Stimulated activated naive CD8-positive, alpha-beta T cell treated with anti-CD3 and anti-CD28 coated beads, Interleukin-15, Interleukin-2, amounts not matched to agents 100 ng/mL and 50 ng/mL, for 24 hours (primary cell): ENCODE measurements around the gene AQP10.
"Not testable (repeated sequence)": the region's sequence is repeated elsewhere in the genome, so short reads cannot be mapped to it uniquely, and the experiment has no call there.

ENCODE experiments used
- H3K27ac Mint-ChIP-seq: one replicate; pipeline ENCODE4 v1.8.0; 2021; ENCODE audit warnings: mild to moderate bottlenecking, mixed read lengths
- H3K27me3 Mint-ChIP-seq: one replicate; pipeline ENCODE4 v1.8.0; 2021; ENCODE audit warnings: mixed read lengths
- H3K36me3 Mint-ChIP-seq: one replicate; pipeline ENCODE4 v1.8.0; 2021; ENCODE audit warnings: low read depth, mixed read lengths
- H3K4me1 Mint-ChIP-seq: one replicate; pipeline ENCODE4 v1.8.0; 2021; ENCODE audit warnings: low read depth, mixed read lengths
- H3K4me3 Mint-ChIP-seq: one replicate; pipeline ENCODE4 v1.8.0; 2021; ENCODE audit warnings: mild to moderate bottlenecking, mixed read lengths
- H3K9me3 Mint-ChIP-seq: one replicate; pipeline ENCODE4 v1.8.0; 2021; ENCODE audit warnings: mixed read lengths

Gene AQP10

DNA sequence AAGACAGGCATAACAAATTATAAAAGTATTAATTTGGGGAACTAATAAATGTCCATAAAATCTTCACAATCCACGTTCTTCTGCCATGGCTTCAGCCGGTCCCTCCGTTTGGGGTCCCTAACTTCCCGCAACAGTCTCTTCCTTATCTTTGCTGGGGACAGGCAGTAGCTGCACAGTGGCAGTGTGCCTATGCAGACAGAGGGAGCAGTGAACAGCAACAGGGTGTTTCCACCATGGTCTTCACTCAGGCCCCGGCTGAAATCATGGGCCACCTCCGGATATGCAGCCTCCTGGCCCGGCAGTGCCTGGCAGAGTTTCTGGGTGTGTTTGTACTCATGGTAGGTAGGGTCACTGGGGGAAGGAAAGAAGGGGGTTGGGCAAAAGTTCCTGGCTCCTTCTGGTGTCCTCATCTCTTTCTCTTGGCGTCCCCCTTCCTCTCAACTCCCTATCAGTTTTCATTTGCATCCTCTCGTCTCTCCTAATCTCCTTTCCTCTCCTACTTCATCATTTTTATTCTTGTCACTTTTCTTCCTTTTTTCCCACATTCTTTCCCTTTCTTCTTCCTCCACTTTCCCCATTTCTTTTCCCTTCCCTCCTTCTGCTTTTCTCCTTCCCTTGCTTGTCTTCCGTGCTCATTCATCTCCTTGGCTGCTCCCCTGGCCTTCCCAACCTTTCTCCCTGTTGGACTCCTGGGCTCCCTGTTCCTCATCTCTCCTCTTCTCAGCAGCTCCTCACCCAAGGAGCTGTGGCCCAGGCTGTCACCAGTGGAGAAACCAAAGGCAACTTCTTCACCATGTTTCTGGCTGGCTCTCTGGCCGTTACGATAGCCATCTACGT lies 8.4 kb upstream of the AQP10 start:
- not testable (repeated sequence) for H3K27ac Mint-ChIP-seq, H3K9me3 Mint-ChIP-seq, H3K36me3 Mint-ChIP-seq, H3K4me3 Mint-ChIP-seq, H3K27me3 Mint-ChIP-seq
- peaks cover 11% of the 10 kb centered on the region for H3K4me1 Mint-ChIP-seq

DNA sequence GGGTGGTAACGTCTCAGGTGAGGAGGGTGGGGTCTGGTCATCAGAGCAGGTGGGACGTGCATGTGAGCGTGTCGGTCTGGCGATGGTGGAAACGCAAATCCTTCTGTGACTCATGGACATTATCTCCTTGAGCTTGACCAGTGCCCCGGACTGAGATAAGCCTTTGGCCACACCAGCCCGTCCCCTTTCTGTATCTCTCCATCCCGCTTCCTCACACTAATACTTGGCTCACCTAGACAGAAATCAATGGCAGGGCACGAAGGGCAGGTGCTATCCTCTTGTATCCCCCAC lies 7.9 kb upstream of the AQP10 start:
- peaks cover 10% of the 10 kb centered on the region for H3K9me3 Mint-ChIP-seq
- no peaks in the 10 kb centered on the region for H3K36me3 Mint-ChIP-seq
- peaks cover 7% of the 10 kb centered on the region for H3K27me3 Mint-ChIP-seq
- H3K4me3 Mint-ChIP-seq: no peak overlapping the region
- H3K4me1 Mint-ChIP-seq: peaks cover 5% of the 10 kb centered on the region
- no peak overlapping the region for H3K27ac Mint-ChIP-seq

- not testable (repeated sequence) for H3K27ac Mint-ChIP-seq, H3K27me3 Mint-ChIP-seq, H3K4me3 Mint-ChIP-seq, H3K4me1 Mint-ChIP-seq, H3K36me3 Mint-ChIP-seq
- H3K9me3 Mint-ChIP-seq: peaks cover 13% of the 10 kb centered on the region
These were observed 6.7 kb upstream of the AQP10 start for GRCh38 chr1:154314226-154314625.

GRCh38 chr1:154316704-154317103 lies 4.2 kb upstream of the AQP10 start:
- Mint-ChIP-seq H3K27ac (no peak overlapping the region), H3K36me3 (no peaks in the 10 kb centered on the region), H3K9me3 (peaks cover 13% of the 10 kb centered on the region), H3K4me1 (no peaks in the 10 kb centered on the region), H3K27me3 (peaks cover 9% of the 10 kb centered on the region), H3K4me3 (no peak overlapping the region)

GRCh38 chr1:154318386-154318785 lies 2.5 kb upstream of the AQP10 start:
- H3K4me1 Mint-ChIP-seq: no peaks in the 10 kb centered on the region
- no peak overlapping the region for H3K27ac Mint-ChIP-seq
- peaks cover 9% of the 10 kb centered on the region for H3K27me3 Mint-ChIP-seq
- no peaks in the 10 kb centered on the region for H3K36me3 Mint-ChIP-seq
- H3K9me3 Mint-ChIP-seq: peaks cover 13% of the 10 kb centered on the region
- no peak overlapping the region for H3K4me3 Mint-ChIP-seq

DNA sequence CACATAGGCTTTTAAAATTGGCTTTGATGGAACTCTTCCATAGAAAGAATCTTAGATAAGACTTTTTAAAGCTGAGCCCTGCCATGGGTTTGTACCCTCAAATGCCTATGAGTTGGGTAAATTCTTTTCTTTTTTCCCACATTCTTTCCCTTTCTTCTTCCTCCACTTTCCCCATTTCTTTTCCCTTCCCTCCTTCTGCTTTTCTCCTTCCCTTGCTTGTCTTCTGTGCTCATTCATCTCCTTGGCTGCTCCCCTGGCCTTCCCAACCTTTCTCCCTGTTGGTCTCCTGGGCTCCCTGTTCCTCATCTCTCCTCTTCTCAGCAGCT lies 679 bp downstream of the AQP10 start:
- H3K27me3 Mint-ChIP-seq, H3K27ac Mint-ChIP-seq, H3K4me3 Mint-ChIP-seq, H3K36me3 Mint-ChIP-seq: not testable (repeated sequence)
- H3K4me1 Mint-ChIP-seq: peaks cover 15% of the 10 kb centered on the region
- H3K9me3 Mint-ChIP-seq: peaks cover 10% of the 10 kb centered on the region

- Mint-ChIP-seq H3K27me3 (peaks cover 3% of the 10 kb centered on the region), H3K4me1 (peaks cover 33% of the 10 kb centered on the region), H3K9me3 (no peaks in the 10 kb centered on the region), H3K4me3 (no peak overlapping the region), H3K27ac (no peak overlapping the region), H3K36me3 (no peaks in the 10 kb centered on the region)
These were observed 2.6 kb downstream of the AQP10 start for GRCh38 chr1:154323493-154323892.

DNA sequence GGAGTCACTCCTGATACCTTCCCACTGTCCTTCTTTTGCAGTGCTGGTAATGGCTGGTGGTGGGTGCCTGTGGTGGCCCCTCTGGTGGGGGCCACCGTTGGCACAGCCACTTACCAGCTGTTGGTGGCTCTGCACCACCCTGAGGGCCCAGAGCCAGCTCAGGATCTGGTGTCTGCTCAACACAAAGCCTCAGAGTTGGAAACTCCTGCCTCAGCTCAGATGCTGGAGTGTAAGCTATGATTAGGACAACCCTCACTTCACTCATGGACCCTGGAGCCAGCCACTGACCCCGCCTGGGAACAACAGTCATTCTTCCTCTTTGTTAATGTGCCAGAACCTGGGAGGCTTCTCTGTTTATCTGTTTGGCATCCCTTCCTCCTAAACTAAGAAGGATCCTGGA lies 3.3 kb downstream of the AQP10 start:
- peak overlapping the region; percentile 90 for H3K4me3 Mint-ChIP-seq
- no peaks in the 10 kb centered on the region for H3K36me3 Mint-ChIP-seq
- peak overlapping the region; percentile 90 for H3K27ac Mint-ChIP-seq
- no peaks in the 10 kb centered on the region for H3K9me3 Mint-ChIP-seq
- H3K4me1 Mint-ChIP-seq: peaks cover 38% of the 10 kb centered on the region
- peaks cover 3% of the 10 kb centered on the region for H3K27me3 Mint-ChIP-seq

DNA sequence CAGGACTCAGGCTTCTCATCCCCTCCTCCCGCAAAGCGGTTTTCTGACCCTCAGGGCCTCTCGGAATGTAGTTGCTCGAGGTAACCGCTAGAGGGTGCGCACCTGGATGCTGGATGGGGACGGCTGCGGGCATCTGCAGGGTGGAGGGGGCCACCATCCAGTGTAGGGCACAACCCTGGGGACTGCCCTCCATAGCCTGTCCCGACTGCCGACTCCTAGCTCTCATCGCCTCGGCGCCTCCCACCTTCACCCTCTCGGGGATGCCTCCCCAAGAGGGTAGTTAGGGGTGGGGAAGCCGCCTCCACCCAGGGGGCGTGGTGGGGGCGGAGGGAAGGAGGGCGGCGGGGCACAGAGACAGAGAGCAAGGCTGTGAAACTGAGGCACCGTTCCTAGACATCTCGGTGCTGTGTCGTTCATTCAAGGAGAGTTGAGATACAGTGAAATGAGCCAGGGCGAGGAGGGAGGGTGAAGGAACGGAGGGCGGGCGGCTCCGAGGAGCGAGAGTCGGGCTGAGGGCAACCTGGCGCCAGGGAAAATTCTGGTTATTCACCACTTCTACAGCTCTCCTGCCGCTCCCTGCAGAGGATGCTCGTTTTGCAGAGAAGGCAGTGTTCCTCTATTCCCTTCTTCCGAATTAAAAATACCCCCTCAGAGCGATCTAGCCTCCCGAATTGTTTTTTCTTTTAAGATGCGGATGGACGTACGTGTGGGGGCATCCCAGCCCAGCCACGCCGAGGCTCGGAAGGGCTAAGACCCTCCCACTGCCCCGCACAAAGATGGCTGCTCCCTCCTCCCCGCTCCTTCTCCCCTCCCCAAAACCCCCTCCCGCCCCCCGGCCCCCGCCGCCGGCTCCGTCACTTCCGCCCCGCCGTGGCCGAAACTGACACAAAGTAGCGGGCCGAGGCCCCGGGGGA lies 4.0 kb downstream of the AQP10 start, which contains the start of gene ATP8B2:
Gene ATP8B2 (plus strand): TSS at position 857 of the 914 bp plus-strand sequence. CDS start 2,617 bp downstream, outside the sequence.
- H3K9me3 Mint-ChIP-seq: no peaks in the 10 kb centered on the region
- H3K4me3 Mint-ChIP-seq: peak within 1 kb of the TSS; percentile 95
- H3K27ac Mint-ChIP-seq: peak within 1 kb of the TSS; percentile 90
- peaks cover 1% of the 10 kb centered on the region for H3K36me3 Mint-ChIP-seq
- H3K27me3 Mint-ChIP-seq: no peaks in the 10 kb centered on the region
- H3K4me1 Mint-ChIP-seq: peaks cover 45% of the 10 kb centered on the region

- H3K36me3 Mint-ChIP-seq: peaks cover 9% of the 10 kb centered on the region
- H3K27ac Mint-ChIP-seq: peak overlapping the region; percentile 88
- H3K9me3 Mint-ChIP-seq: no peaks in the 10 kb centered on the region
- peak overlapping the region; percentile 95 for H3K4me3 Mint-ChIP-seq
- no peaks in the 10 kb centered on the region for H3K27me3 Mint-ChIP-seq
- peaks cover 54% of the 10 kb centered on the region for H3K4me1 Mint-ChIP-seq
These were observed 5.0 kb downstream of the AQP10 start for GRCh38 chr1:154325583-154326545.

- peaks cover 19% of the 10 kb centered on the region for H3K36me3 Mint-ChIP-seq
- H3K9me3 Mint-ChIP-seq: no peaks in the 10 kb centered on the region
- H3K27me3 Mint-ChIP-seq: no peaks in the 10 kb centered on the region
- peak overlapping the region; percentile 95 for H3K4me3 Mint-ChIP-seq
- H3K27ac Mint-ChIP-seq: peak overlapping the region; percentile 88
- H3K4me1 Mint-ChIP-seq: peaks cover 61% of the 10 kb centered on the region
These were observed 5.9 kb downstream of the AQP10 start for GRCh38 chr1:154326546-154327465.

DNA sequence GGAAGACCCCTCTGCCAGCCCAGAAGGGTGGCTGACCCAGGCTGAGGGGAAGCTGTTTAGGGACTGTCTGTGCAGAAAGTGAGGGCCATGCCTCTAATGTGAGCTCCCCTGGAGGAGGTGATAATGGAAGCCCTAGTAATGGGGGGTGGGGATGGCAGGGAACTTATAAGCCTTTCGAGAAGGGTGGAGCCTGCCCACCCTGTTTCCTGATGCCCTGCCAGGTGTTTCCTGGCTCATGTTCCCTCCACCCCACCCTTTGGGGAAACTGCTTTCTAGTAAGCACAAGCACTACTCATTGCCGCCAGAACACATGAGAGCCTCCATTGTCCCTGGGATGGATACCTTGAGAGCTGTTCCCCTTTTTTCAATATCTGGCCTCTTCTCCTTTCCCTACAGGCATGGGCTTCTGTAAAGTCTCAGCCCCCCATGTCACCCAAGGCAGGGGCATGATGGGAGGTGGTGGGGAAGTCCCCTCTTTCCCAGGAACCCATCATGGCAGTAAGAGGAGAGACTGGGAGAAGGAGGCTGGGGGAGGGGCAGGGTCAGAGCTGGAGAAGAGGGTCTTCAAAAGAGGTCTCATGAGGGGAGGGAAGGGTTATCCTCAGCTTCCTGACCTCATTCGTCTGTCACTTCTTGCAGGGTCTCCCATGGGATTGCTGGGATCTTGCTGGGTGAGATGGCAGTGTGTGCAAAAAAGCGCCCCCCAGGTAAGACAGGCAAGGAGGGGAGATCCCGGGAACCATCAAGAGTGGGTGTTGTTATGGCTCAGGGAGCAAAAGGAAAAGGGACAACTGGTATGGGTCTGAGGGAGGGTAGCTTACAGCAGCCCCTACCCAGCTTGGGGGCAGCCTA lies 6.8 kb downstream of the AQP10 start:
- Mint-ChIP-seq H3K4me1 (peaks cover 67% of the 10 kb centered on the region), H3K27me3 (no peaks in the 10 kb centered on the region), H3K36me3 (peaks cover 27% of the 10 kb centered on the region)

More for the DNA sequence above, 6.8 kb downstream of the AQP10 start:
- peak overlapping the region; percentile 79 for H3K4me3 Mint-ChIP-seq
- no peaks in the 10 kb centered on the region for H3K9me3 Mint-ChIP-seq
- H3K27ac Mint-ChIP-seq: peak overlapping the region; percentile 52
